Adipocyte (in vitro differentiated cells): ENCODE data around the gene RAB5A.
A peak's percentile ranks its signal among the peaks of the same experiment; 100 is the strongest.

ENCODE experiments used
- DNase-seq: peaks from one replicate; pipeline ENCODE4 v3.0.0-alpha.2; 2015; ENCODE audit warnings: low read depth
- H3K27me3 ChIP-seq: replicated peaks from 2 replicates; pipeline ENCODE4 v1.7.0; 2013; ENCODE audit warnings: mild to moderate bottlenecking, low read length, moderate library complexity; ENCODE audit not compliant: control insufficient read depth, insufficient read depth
- H3K36me3 ChIP-seq: 2 replicates; pipeline ENCODE4 v1.7.0; 2013; ENCODE audit warnings: low read length, mild to moderate bottlenecking, moderate library complexity; ENCODE audit not compliant: control insufficient read depth, insufficient read depth, severe bottlenecking
- H3K4me1 ChIP-seq: 2 replicates; pipeline ENCODE4 v1.7.0; 2013; ENCODE audit warnings: mild to moderate bottlenecking, low read length, moderate library complexity; ENCODE audit not compliant: control insufficient read depth, insufficient read depth
- H3K4me3 ChIP-seq: 2 replicates; pipeline ENCODE4 v1.7.0; 2013; ENCODE audit warnings: mild to moderate bottlenecking, low read length, moderate library complexity
- H3K9ac ChIP-seq: 2 replicates; pipeline ENCODE4 v1.7.0; 2013; ENCODE audit warnings: mild to moderate bottlenecking, low read length, moderate library complexity
- H3K9me3 ChIP-seq: 2 replicates; pipeline ENCODE4 v1.7.0; 2013; ENCODE audit warnings: mild to moderate bottlenecking, low read length, moderate library complexity; ENCODE audit not compliant: control insufficient read depth

The RAB5A gene

DNA sequence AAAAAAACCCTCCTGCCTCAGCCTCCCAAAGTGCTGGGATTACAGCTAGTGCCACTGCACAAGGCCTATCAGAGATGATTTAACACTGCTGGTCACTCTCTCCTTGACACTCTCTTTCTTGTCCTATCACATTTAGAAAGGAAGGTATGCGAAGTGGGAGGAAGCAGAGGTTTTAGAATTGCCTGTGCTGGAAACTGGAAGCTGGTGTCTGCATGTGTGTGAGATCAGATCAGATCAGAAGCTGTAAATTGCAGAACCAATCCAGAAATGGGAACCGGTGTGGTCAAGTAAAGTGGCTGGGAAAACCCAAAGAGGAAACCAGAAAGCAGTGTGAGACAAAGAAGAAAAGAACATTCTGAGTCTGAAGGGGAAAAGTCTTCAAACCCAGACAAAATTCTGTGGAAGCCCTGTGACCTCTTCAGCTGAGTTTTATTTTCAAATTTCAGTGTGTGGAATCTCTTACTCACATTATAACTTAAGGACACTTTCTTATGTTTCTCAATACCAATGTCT lies 15.7 kb upstream of the RAB5A start:
- Histone ChIP-seq H3K4me1 (no peaks in the 10 kb centered on the region), H3K36me3 (no peaks in the 10 kb centered on the region)
- DNase-seq = no peak

DNA sequence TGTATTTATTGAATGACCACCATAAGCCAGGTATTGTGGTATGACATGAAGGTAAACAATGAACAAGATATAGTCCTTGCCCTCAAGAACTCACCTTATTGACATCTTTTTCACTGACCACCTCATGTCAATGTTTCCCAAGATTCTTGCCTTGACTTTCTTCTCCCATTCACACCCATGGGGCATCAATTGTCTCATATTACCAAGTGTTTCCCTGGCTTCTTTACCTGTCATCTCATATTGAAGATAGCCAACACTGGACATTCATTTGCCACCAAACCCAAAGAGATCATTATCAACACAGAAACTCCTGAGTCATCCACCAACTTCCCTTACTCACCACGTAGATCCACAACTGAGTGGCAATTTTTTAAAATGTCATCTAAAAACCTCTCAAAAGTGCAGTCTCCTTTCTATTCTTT lies 15.1 kb upstream of the RAB5A start:
- no peak for DNase-seq
- H3K27me3 ChIP-seq = no peaks in the 10 kb centered on the region
- H3K4me3 ChIP-seq = no peak overlapping the region
- H3K9me3 ChIP-seq = no peaks in the 10 kb centered on the region
- no peaks in the 10 kb centered on the region for H3K4me1 ChIP-seq
- no peak overlapping the region for H3K9ac ChIP-seq
- H3K36me3 ChIP-seq = no peaks in the 10 kb centered on the region

More for the DNA sequence above, 15.7 kb upstream of the RAB5A start:
- no peaks in the 10 kb centered on the region for H3K9me3 ChIP-seq
- no peak overlapping the region for H3K4me3 ChIP-seq
- H3K27me3 ChIP-seq = no peaks in the 10 kb centered on the region
- H3K9ac ChIP-seq = no peak overlapping the region

DNA sequence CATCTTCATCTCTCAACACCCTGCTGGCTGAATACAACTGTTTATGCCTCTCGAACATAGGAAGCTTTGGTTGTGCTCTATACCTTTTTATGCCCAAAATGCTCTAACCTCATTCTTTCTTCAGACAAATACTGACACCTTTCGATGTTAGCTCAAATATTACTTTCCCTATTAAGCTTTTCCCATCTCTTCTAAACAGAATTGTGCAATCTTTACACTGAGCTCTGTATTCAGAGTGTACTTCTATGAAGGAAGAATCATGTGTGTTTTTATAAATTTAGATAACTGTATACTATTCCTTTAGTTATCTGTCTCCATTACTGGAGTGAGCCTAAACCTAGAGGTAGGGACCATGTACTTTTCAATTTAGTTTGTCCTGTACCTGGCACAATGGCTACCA lies 14.5 kb upstream of the RAB5A start:
- Histone ChIP-seq H3K36me3 (no peaks in the 10 kb centered on the region), H3K4me3 (no peak overlapping the region), H3K9ac (no peak overlapping the region), H3K4me1 (no peaks in the 10 kb centered on the region), H3K27me3 (no peaks in the 10 kb centered on the region), H3K9me3 (no peaks in the 10 kb centered on the region)
- no peak for DNase-seq

DNA sequence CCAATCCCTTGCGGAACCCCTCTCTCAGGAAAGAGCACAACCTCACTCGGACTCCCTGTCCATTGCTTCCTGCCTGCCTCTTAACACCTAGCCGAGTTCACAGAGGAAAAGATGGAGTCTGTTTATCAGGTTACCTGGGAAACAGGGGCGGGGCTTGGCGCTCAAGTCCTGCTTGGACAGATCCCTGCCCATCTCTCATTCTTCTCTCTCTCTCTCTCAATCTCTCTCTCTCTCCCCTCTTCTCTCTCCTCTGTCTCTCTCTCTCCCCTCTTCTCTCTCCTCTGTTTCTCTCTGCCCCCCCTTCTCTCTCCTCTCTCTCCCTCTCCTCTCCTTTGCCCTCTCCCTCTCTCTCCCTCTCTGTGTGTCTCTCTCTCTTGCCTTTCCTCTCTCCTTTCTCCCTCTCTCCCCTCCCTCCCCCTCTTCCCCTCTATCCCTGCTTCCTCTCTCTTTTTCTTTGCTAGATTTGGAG lies 12.8 kb upstream of the RAB5A start, which contains the start of gene EFHB:
EFHB (minus strand) TSS at position 120 of the 469 bp plus-strand sequence. CDS start 199 bp downstream, outside the sequence.
- no peak within 1 kb of the TSS for H3K9ac ChIP-seq
- no peaks in the 10 kb centered on the region for H3K27me3 ChIP-seq
- DNase-seq = no peak
- no peak within 1 kb of the TSS for H3K4me3 ChIP-seq
- H3K4me1 ChIP-seq = no peaks in the 10 kb centered on the region
- H3K36me3 ChIP-seq = no peaks in the 10 kb centered on the region
- no peaks in the 10 kb centered on the region for H3K9me3 ChIP-seq

DNA sequence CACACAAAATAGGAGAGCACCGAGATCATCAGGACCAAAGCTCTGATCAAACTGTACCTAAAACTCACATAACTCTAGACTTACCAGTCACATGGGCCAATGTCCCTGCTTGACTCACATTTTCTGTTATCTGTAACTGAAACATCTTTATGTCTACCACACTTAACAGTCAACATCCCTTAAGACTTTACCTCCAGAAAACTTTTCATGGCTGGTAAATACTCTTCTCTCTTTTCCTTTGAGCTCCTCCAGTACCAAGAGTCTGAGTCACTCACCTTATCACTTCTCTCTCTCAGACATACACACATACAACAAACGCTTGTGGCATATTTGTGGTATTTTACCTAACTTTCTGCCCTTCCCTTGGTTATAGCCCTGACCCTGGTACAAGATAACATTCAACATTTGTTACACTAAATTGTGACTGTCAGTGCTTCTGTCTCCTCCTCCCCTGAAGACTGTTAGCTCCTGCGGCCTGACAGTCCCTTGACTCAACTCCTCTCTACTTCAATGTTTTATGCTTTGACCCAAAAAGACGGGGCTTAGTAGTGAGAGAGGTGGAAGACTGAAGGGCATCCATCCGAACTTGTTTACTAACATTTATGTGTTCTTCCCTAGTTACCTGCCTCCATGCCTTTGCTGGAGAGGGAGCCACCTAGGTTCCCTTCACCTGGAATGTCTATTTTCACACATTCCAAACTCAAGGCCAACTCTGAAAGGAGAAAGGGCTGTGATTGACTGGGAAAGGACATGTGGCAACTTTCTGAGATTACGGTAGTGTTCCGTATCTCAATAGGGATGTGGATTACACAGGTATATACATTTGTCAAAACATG lies 9.2 kb upstream of the RAB5A start:
- no peak for DNase-seq
- no peaks in the 10 kb centered on the region for H3K36me3 ChIP-seq
- H3K4me1 ChIP-seq = no peaks in the 10 kb centered on the region
- H3K9me3 ChIP-seq = no peaks in the 10 kb centered on the region
- H3K9ac ChIP-seq = no peak overlapping the region
- H3K27me3 ChIP-seq = no peaks in the 10 kb centered on the region
- H3K4me3 ChIP-seq = no peak overlapping the region

DNA sequence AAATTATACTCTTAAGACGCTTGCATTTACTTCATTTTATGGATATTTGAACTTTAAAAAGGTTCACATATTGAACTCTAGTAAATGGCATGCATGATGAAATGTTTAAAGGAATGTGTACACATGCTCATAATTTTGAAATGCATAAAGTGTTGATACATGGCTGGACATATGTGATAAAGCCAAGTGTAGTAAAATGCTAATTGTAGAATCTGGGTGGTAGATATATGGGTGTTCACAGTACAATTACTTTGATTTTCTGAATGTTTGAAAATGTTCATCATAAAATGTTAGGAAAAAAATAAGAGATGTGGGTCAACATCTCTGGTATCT lies 8.6 kb upstream of the RAB5A start:
- Histone ChIP-seq H3K9me3 (no peaks in the 10 kb centered on the region), H3K36me3 (no peaks in the 10 kb centered on the region), H3K27me3 (no peaks in the 10 kb centered on the region), H3K9ac (no peak overlapping the region), H3K4me1 (no peaks in the 10 kb centered on the region), H3K4me3 (no peak overlapping the region)
- no peak for DNase-seq

DNA sequence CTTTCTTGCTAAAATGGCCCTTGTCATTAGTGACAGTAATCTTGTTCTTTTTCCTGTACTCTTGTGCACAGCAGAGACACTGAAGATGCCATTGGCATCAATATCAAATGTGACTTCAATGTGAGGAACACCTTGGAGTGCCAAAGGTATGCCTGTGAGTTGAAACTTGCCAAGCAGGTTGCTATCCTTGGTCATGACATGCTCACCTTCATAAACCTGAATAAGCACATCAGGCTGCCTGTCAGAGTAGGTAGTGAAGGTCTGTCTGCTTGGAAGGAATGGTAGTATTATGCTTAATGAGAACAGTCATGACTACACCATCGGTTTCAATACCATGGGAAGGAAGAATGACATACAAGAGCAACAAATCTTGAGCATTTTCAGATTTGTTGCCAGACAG lies 6.3 kb upstream of the RAB5A start:
- Histone ChIP-seq H3K27me3 (no peaks in the 10 kb centered on the region), H3K4me1 (no peaks in the 10 kb centered on the region), H3K36me3 (no peaks in the 10 kb centered on the region), H3K9me3 (no peaks in the 10 kb centered on the region), H3K4me3 (no peak overlapping the region), H3K9ac (no peak overlapping the region)
- DNase-seq = no peak

DNA sequence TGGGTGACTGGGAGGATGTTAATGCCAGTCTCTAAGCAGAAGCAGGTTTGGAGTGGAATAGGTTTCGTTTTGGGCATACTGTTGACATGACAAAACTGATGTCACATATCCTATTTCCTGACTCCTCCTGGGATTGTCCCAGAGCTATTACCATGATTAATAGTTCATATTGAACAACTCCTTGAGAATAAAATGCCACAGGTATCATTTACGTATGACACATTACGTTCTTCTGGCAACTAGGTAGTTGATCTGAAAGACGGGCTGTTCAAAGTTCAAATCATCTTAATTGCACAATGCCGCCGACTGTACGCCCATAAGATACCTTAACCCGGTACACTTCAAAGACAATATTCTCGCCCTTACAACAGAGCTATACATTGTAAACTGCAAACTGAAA lies 1.4 kb upstream of the RAB5A start:
- Histone ChIP-seq H3K9ac (no peak overlapping the region), H3K4me1 (peaks cover 19% of the 10 kb centered on the region), H3K9me3 (no peaks in the 10 kb centered on the region), H3K27me3 (no peaks in the 10 kb centered on the region), H3K4me3 (peak overlapping the region; percentile 99), H3K36me3 (no peaks in the 10 kb centered on the region)
- no peak for DNase-seq

DNA sequence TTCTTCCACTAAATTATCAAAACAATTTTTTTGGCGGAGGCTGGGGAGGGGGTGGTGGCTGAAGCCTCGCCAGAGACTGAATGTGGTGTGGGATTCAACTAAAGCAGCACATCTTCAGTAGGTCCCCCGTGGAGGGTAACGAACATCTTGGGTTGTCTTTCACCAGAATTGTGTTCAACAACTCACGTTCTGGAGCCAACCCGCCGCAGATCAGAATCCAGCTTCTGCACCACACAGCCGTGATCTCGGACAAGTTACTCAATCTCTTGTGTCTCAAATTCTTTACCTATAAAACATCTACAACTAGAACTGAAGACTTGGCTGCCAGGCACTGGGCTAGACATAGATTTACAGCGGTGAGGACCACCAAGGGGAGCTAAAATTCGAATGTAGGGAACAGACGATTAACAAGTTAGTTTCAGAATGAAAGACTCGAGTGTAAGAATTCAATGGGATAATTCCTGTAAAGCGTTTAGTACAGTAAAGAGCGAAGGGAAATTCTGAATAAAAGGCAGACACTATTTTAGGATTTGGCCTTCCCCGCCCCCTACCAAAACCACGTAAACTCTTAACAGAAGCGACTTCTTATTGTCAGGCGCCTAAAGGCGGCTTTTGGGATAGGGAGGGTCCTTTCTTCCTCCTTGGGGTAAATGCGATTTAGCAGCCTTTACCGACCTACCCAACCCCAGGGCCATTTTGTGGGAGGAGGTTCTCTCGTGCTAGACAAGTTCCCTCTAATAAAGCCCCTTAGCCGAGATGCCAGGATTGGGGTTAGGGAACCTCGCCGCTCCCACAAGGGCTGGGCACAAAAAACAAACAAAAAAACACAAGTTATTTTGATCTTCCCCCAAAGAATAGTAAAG lies 697 bp upstream of the RAB5A start:
- Histone ChIP-seq H3K9me3 (no peaks in the 10 kb centered on the region), H3K27me3 (no peaks in the 10 kb centered on the region), H3K4me3 (peak overlapping the region; percentile 99), H3K4me1 (peaks cover 19% of the 10 kb centered on the region), H3K9ac (peak overlapping the region; percentile 96), H3K36me3 (peaks cover 6% of the 10 kb centered on the region)
- DNase-seq = no peak

DNA sequence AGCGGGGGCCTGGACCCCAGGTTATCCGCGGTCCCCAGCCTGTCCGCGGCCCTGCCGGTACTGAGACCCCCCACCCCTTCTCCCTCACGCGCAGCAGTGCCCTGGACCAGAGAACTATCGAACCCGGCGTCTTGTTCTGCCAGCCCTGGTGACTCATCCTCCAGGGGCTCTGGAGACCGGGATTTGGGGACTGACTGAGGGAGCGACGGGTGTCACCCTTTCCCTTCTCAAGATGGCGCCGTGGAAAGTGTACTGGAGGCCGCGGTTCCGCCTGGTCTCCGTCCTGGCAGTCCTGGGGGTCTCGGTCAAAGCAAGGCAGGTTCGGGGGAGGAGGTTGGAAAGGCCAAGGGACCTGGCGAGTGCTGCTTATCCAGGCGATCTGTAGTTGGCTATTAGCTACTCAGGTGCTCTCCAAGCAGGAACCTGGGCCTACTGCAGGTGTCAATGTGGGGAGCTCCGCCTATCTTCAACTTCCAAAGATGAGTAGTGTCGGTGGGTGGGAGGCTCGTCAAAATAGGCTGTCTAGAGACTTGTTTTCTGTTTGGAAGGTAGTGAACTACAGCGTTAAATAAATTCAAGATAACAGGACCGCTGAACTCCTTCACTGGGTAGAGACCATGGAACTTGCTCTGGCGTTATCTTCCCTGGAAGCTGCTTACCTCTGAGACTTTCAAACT lies 790 bp downstream of the RAB5A start:
- Histone ChIP-seq H3K4me1 (peaks cover 19% of the 10 kb centered on the region), H3K9ac (peak overlapping the region; percentile 96), H3K36me3 (peaks cover 21% of the 10 kb centered on the region), H3K27me3 (no peaks in the 10 kb centered on the region), H3K9me3 (no peaks in the 10 kb centered on the region), H3K4me3 (peak overlapping the region; percentile 99)
- peak; percentile 84 for DNase-seq

DNA sequence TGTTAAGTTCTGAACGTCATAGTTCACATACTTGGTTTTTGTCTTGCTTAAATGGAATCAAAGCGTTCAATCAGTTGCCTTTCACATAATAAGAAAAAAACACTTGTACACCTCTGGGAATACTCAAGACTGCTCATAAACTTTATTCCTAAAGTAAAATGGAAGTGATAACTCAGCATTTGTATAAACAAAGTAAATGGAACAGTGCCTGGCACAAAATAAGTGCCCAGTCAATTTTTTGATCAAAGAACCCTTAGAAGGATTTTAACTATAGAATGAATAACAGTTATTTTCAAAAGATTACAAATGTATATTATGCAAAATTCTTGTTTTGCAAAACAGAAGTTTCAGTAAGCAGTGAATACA lies 1.3 kb downstream of the RAB5A start:
- Histone ChIP-seq H3K36me3 (peaks cover 25% of the 10 kb centered on the region), H3K4me1 (peaks cover 19% of the 10 kb centered on the region), H3K9ac (peak overlapping the region; percentile 96), H3K27me3 (no peaks in the 10 kb centered on the region), H3K4me3 (peak overlapping the region; percentile 99), H3K9me3 (no peaks in the 10 kb centered on the region)
- DNase-seq = no peak
